Panc1 (cell line): Measurements from ENCODE around the gene NME8. TPM values are rescaled to one million over a fixed set of nuclear protein-coding genes. Genes with fewer than 3 reads are reported as not detected.
A peak's percentile ranks its signal among the peaks of the same experiment; 100 is the strongest.

ENCODE experiments used
- ATAC-seq: fragments of 200-7000 bp; cut with Tn5 transposase; 2 replicates; pipeline ENCODE4 v1.9.1; 2020; ENCODE audit warnings: mild to moderate bottlenecking, moderate library complexity
- BruUV-seq: library from RNA; stranded (reverse); fragments of 400-500 nt; replicated peaks from 2 replicates; lab custom pipeline; 2021; lab: Mats Ljungman, UMichigan
- CTCF ChIA-PET: fragments of 300-600 bp; sonication (Branson Sonifier 250); formaldehyde crosslinking; loops from one replicate; lab custom pipeline; 2022; ENCODE audit warnings: antibody characterized with exemption; lab: Charles Lee
- POLR2A ChIA-PET: fragments of 300-600 bp; sonication (Branson Sonifier 250); formaldehyde crosslinking; loops from one replicate; lab custom pipeline; 2022; ENCODE audit warnings: antibody characterized with exemption; lab: Charles Lee
- DNase-seq: peaks from one replicate; pipeline ENCODE4 v3.0.0-alpha.2; 2010; ENCODE audit warnings: low read depth, low spot score
- H3K27ac ChIP-seq: 2 replicates; pipeline ENCODE4 v1.5.1; 2011; ENCODE audit warnings: mild to moderate bottlenecking, low read length, inconsistent platforms
- H3K27me3 ChIP-seq: fragments of 200-500 bp; sonication (Bioruptor generic); 2 replicates; pipeline ENCODE4 v1.6.0; 2014; ENCODE audit warnings: low read length, inconsistent platforms; ENCODE audit not compliant: control insufficient read depth, insufficient read depth
- H3K36me3 ChIP-seq: fragments of 200-500 bp; sonication (Bioruptor generic); 2 replicates; pipeline ENCODE4 v1.5.1; 2014; ENCODE audit warnings: inconsistent platforms, mild to moderate bottlenecking, low read length, moderate library complexity; ENCODE audit not compliant: control insufficient read depth, insufficient read depth
- H3K4me1 ChIP-seq: 2 replicates; pipeline ENCODE4 v1.5.1; 2011; ENCODE audit warnings: inconsistent platforms, mild to moderate bottlenecking, low read length, moderate library complexity; ENCODE audit not compliant: control insufficient read depth, insufficient read depth
- H3K4me3 ChIP-seq, 2 experiments: 2 replicates each; pipeline ENCODE4 v1.5.1; 2011 to 2012; ENCODE audit warnings: low read depth in 2 of 2, low read length in 2 of 2, mild to moderate bottlenecking in 2 of 2, inconsistent platforms in 1 of 2, moderate library complexity in 1 of 2
- H3K9me3 ChIP-seq: fragments of 200-500 bp; sonication (Bioruptor generic); 2 replicates; pipeline ENCODE4 v1.5.1; 2014; ENCODE audit warnings: low read depth, mild to moderate bottlenecking, inconsistent platforms, low read length, moderate library complexity; ENCODE audit not compliant: control insufficient read depth, insufficient read depth
- POLR2AphosphoS5 ChIP-seq: IDR thresholded peaks from 2 replicates; pipeline ENCODE4 v1.6.1; 2012; ENCODE audit warnings: mild to moderate bottlenecking, low read depth, low read length, moderate library complexity
- SIN3A ChIP-seq: IDR thresholded peaks from 2 replicates; pipeline ENCODE4 v1.6.1; 2012; ENCODE audit warnings: low read depth, mild to moderate bottlenecking, low read length, moderate library complexity, borderline replicate concordance; ENCODE audit not compliant: insufficient read depth
- TCF7L2 ChIP-seq: IDR thresholded peaks from 2 replicates; pipeline ENCODE4 v1.6.1; 2011; ENCODE audit warnings: mild to moderate bottlenecking, low read depth, low read length, inconsistent platforms
- in situ Hi-C: cut with HindIII; loops from 2 replicates; pipeline ENCODE4 v1.10.0; 2016; ENCODE audit warnings: low sequenced_read_pairs, low pct_unique_long_range_greater_than_20kb
- intact Hi-C: fragments of 100-400 bp; cut with micrococcal nuclease; formaldehyde crosslinking; loops from one replicate; pipeline ENCODE4 v1.10.0; 2022; ENCODE audit not compliant: unreplicated experiment
- total RNA-seq: library from RNA; stranded (reverse); gene quantifications from one replicate; pipeline ENCODE4 v1.2.1, GENCODE V29; 2021; ENCODE audit not compliant: unreplicated experiment
- TF ChIP-seq, protein P1 (sequence below): fragments of 450-650 bp; IDR thresholded peaks from 2 replicates; pipeline ENCODE4 v1.5.1; 2017; ENCODE audit warnings: mild to moderate bottlenecking
- TF ChIP-seq, protein P2 (sequence below), 2 experiments: IDR thresholded peaks; 2 replicates each; pipeline ENCODE4 v1.6.1; 2011 to 2012; ENCODE audit warnings: low read depth in 2 of 2, control low read depth in 1 of 2, low read length in 1 of 2, mild to moderate bottlenecking in 1 of 2, moderate library complexity in 1 of 2; ENCODE audit not compliant: insufficient read depth in 1 of 2

NME8 gene
- total RNA-seq, 1 experiment from 2014 or later, result not detected

DNA sequence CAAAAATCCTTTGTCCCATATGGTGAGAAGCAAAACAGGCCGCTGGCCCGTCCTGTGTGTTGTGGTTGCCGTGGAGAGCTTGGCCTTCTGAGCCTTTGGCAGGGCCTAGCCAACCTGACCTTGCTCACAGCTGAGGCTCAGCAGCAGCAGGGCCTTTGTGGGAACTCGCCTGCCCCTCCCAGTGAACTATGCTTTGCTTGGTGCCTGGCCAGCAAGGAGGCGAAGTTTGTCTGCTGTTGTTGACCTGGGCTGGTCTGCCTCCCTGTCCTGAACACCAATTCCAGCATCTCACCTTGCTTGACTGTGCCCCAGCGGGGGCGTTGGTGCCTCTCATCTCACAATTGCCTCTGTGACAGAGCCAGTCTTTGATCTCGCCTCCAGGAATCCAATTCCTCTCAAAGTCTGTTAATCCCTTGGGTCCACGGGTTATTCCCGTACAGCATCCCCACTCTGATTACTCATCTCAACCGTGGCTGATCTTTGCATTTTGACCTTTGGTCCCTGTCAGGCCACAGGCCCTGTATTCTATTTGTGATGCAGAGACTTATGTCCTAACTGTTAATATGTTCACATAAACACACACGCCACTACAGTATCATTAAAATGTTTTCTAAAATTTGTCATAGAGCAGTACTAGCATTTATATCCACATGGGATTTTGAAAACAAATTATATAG is 94.7 kb downstream of the NME8 start:
- no peaks in the 10 kb centered on the region for H3K27me3 ChIP-seq
- peak overlapping the region in 1 of 2 experiments; percentile 15; a peak in 1 of 4 replicates for H3K4me3 ChIP-seq
- in situ Hi-C loops, result no loop called here
- DNase-seq, result peak; percentile 24
- ChIA-PET POLR2A (no interaction called here), CTCF (interaction anchor here (1.8 kb wide), 1 partner anchor 27 kb away, joined by 8 read pairs; the partner anchor contains the start of gene SFRP4)
- H3K36me3 ChIP-seq, result no peaks in the 10 kb centered on the region
- ATAC-seq, result peak; percentile 87
- intact Hi-C loops, result no loop called here
- H3K27ac ChIP-seq, result peak overlapping the region; percentile 46
- TF ChIP-seq TCF7L2 (peak; percentile 94), POLR2AphosphoS5 (no peak)
- H3K4me1 ChIP-seq, result peaks cover 31% of the 10 kb centered on the region
- no TSS peak for BruUV-seq
- no peaks in the 10 kb centered on the region for H3K9me3 ChIP-seq

DNA sequence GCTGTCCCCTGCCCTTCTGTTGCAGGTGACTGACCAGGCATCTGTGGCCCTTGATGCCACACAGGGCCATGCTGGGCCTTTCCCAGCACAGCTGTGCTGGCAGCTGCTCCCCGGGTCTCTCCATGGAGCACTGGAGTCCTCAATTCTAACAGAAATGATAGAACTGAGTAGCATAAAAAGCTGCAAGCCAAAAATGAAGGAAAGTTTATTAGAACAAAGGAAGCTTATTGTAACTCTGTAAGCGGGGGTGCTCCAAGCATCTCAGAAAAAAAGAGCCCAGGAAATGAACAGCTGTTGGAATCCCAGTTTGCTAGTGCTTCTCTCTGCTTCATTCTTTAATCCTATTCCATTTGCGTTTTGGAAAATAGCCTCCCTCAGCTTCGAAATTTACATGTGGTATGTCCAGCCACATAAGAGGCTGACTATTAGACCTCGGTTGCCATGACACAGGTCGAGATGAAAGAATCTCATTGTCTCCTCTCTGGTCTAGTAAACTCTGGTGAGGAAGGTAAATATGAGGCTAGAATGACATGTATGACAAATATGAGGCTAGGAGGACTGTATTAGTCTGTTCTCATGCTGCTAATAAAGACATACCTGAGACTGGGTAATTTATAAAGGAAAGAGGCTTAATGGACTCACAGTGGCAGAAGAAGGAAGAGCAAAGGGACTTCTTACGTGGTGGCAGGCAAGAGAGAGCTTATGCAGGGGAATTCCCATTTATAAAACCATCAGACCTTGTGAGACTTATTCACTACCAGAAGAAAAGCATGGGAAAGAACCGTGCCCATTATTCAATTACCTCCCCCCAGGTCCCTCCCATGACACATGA is 95.7 kb downstream of the NME8 start:
- Histone ChIP-seq H3K27ac (no peak overlapping the region), H3K4me1 (peaks cover 31% of the 10 kb centered on the region), H3K4me3 (no peak overlapping the region), H3K27me3 (no peaks in the 10 kb centered on the region), H3K9me3 (no peaks in the 10 kb centered on the region), H3K36me3 (no peaks in the 10 kb centered on the region)
- in situ Hi-C loops (no loop called here), intact Hi-C loops (no loop called here)
- ChIA-PET POLR2A (no interaction called here), CTCF (interaction anchor here (1.8 kb wide), 1 partner anchor 28 kb away, joined by 8 read pairs; the partner anchor contains the start of gene SFRP4)
- DNase-seq (no peak), ATAC-seq (peak; percentile 43; the same call in 1 of the 2 replicates)
- no TSS peak for BruUV-seq
- TF ChIP-seq, protein P1, sequence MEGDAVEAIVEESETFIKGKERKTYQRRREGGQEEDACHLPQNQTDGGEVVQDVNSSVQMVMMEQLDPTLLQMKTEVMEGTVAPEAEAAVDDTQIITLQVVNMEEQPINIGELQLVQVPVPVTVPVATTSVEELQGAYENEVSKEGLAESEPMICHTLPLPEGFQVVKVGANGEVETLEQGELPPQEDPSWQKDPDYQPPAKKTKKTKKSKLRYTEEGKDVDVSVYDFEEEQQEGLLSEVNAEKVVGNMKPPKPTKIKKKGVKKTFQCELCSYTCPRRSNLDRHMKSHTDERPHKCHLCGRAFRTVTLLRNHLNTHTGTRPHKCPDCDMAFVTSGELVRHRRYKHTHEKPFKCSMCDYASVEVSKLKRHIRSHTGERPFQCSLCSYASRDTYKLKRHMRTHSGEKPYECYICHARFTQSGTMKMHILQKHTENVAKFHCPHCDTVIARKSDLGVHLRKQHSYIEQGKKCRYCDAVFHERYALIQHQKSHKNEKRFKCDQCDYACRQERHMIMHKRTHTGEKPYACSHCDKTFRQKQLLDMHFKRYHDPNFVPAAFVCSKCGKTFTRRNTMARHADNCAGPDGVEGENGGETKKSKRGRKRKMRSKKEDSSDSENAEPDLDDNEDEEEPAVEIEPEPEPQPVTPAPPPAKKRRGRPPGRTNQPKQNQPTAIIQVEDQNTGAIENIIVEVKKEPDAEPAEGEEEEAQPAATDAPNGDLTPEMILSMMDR, result no peak
- TF ChIP-seq TCF7L2, result no peak
- no peak for TF ChIP-seq SIN3A
- TF ChIP-seq POLR2AphosphoS5, result no peak
- TF ChIP-seq, protein P2, sequence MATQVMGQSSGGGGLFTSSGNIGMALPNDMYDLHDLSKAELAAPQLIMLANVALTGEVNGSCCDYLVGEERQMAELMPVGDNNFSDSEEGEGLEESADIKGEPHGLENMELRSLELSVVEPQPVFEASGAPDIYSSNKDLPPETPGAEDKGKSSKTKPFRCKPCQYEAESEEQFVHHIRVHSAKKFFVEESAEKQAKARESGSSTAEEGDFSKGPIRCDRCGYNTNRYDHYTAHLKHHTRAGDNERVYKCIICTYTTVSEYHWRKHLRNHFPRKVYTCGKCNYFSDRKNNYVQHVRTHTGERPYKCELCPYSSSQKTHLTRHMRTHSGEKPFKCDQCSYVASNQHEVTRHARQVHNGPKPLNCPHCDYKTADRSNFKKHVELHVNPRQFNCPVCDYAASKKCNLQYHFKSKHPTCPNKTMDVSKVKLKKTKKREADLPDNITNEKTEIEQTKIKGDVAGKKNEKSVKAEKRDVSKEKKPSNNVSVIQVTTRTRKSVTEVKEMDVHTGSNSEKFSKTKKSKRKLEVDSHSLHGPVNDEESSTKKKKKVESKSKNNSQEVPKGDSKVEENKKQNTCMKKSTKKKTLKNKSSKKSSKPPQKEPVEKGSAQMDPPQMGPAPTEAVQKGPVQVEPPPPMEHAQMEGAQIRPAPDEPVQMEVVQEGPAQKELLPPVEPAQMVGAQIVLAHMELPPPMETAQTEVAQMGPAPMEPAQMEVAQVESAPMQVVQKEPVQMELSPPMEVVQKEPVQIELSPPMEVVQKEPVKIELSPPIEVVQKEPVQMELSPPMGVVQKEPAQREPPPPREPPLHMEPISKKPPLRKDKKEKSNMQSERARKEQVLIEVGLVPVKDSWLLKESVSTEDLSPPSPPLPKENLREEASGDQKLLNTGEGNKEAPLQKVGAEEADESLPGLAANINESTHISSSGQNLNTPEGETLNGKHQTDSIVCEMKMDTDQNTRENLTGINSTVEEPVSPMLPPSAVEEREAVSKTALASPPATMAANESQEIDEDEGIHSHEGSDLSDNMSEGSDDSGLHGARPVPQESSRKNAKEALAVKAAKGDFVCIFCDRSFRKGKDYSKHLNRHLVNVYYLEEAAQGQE (IDR thresholded peaks at IDR 0.05; ENCODE audit: insufficient read depth in 1 of 2, low read depth in 2 of 2, low read length in 1 of 2), result no peak
